Ascending aorta (tissue), 2 donors: ENCODE data around the gene IQGAP2. TPM values are rescaled to one million over a fixed set of nuclear protein-coding genes. Genes with fewer than 3 reads are reported as not detected.

Experiments used
- DNase-seq, 2 donors: peaks; one replicate each; pipeline ENCODE4 v3.0.0-alpha.2; 2019; ENCODE audit warnings: low spot score in 2 of 2
- H3K27ac ChIP-seq, 2 donors: fragments of 200-600 bp; sonication (generic); one replicate each; pipeline ENCODE4 v1.5.1; 2016 to 2017; ENCODE audit warnings: mild to moderate bottlenecking in 1 of 2
- H3K27me3 ChIP-seq: fragments of 200-600 bp; sonication (generic); one replicate; pipeline ENCODE4 v1.5.1; 2017
- H3K36me3 ChIP-seq, 2 donors: fragments of 200-600 bp; sonication (generic); one replicate each; pipeline ENCODE4 v1.5.1; 2016
- H3K4me1 ChIP-seq, 2 donors: fragments of 200-600 bp; sonication (generic); one replicate each; pipeline ENCODE4 v1.5.1; 2016 to 2017; ENCODE audit warnings: mild to moderate bottlenecking in 1 of 2
- H3K4me3 ChIP-seq, 2 donors: fragments of 200-600 bp; sonication (generic); one replicate each; pipeline ENCODE4 v1.5.1; 2016 to 2017; ENCODE audit warnings: mild to moderate bottlenecking in 1 of 2
- H3K9me3 ChIP-seq, 2 donors: fragments of 200-600 bp; sonication (generic); one replicate each; pipeline ENCODE4 v1.5.1; 2016
- intact Hi-C: fragments of 100-400 bp; cut with DNase I; formaldehyde crosslinking; loops from one replicate; pipeline ENCODE4 v1.15.1; 2023
- total RNA-seq: library from RNA; depleted of rRNA; stranded (reverse); fragments of >200 nt; gene quantifications from one replicate; pipeline ENCODE4 v1.1.0, GENCODE V29; 2016
- TF ChIP-seq, protein P1 (sequence below), 3 experiments: fragments of 200-600 bp in 2 of 3; fragments of 450-650 bp in 1 of 3; sonication (generic) in 2 of 3; IDR thresholded peaks; one replicate each; pipeline ENCODE4 v1.5.1; 2016 to 2019; ENCODE audit warnings: antibody characterized with exemption in 3 of 3, mild to moderate bottlenecking in 1 of 3, moderate library complexity in 1 of 3

Gene IQGAP2
- total RNA-seq, 1 donor from 2014 or later, result 19.8 TPM

GRCh38 chr5:76669245-76669644 is 266.2 kb downstream of the IQGAP2 start:
- no peaks in the 10 kb centered on the region for H3K9me3 ChIP-seq
- TF ChIP-seq, protein P1, sequence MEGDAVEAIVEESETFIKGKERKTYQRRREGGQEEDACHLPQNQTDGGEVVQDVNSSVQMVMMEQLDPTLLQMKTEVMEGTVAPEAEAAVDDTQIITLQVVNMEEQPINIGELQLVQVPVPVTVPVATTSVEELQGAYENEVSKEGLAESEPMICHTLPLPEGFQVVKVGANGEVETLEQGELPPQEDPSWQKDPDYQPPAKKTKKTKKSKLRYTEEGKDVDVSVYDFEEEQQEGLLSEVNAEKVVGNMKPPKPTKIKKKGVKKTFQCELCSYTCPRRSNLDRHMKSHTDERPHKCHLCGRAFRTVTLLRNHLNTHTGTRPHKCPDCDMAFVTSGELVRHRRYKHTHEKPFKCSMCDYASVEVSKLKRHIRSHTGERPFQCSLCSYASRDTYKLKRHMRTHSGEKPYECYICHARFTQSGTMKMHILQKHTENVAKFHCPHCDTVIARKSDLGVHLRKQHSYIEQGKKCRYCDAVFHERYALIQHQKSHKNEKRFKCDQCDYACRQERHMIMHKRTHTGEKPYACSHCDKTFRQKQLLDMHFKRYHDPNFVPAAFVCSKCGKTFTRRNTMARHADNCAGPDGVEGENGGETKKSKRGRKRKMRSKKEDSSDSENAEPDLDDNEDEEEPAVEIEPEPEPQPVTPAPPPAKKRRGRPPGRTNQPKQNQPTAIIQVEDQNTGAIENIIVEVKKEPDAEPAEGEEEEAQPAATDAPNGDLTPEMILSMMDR (IDR thresholded peaks at IDR 0.05), result no peak
- DNase-seq, result no peak
- H3K27me3 ChIP-seq, result no peaks in the 10 kb centered on the region
- H3K36me3 ChIP-seq, result no peaks in the 10 kb centered on the region
- no peak overlapping the region for H3K4me3 ChIP-seq
- intact Hi-C loops, result no loop called here
- H3K4me1 ChIP-seq, result no peaks in the 10 kb centered on the region
- no peak overlapping the region for H3K27ac ChIP-seq

DNA sequence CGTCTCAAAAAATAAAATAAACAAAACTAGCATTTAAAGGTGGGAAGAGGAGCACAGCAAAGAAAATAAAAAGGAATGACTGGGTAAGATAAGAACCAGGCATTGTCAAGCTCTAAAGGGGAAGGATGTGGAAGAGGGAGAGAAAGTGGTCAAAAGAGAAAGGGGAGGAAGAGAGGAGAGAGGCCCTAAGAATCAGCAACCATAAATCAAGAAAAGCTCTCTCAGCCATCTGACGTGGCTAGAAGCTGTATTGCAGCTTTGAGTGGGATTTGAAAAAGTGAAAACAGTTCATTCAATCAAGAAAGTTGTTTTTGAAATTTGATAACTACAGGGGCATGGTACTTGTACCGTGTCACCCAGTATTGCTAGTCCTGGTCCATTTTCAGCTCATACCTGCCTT is 267.4 kb downstream of the IQGAP2 start:
- H3K36me3 ChIP-seq, result no peaks in the 10 kb centered on the region
- no peaks in the 10 kb centered on the region for H3K4me1 ChIP-seq
- H3K27ac ChIP-seq, result no peak overlapping the region
- DNase-seq, result no peak
- TF ChIP-seq, protein P1 (IDR thresholded peaks at IDR 0.05), result no peak
- H3K9me3 ChIP-seq, result no peaks in the 10 kb centered on the region
- intact Hi-C loops, result no loop called here
- no peaks in the 10 kb centered on the region for H3K27me3 ChIP-seq
- no peak overlapping the region for H3K4me3 ChIP-seq

GRCh38 chr5:76672242-76672641 is 269.2 kb downstream of the IQGAP2 start:
- no peak for DNase-seq
- intact Hi-C loops, result no loop called here
- Histone ChIP-seq H3K4me1 (no peaks in the 10 kb centered on the region), H3K9me3 (no peaks in the 10 kb centered on the region), H3K4me3 (no peak overlapping the region), H3K27ac (no peak overlapping the region), H3K36me3 (no peaks in the 10 kb centered on the region), H3K27me3 (no peaks in the 10 kb centered on the region)
- TF ChIP-seq, protein P1 (IDR thresholded peaks at IDR 0.05), result no peak

DNA sequence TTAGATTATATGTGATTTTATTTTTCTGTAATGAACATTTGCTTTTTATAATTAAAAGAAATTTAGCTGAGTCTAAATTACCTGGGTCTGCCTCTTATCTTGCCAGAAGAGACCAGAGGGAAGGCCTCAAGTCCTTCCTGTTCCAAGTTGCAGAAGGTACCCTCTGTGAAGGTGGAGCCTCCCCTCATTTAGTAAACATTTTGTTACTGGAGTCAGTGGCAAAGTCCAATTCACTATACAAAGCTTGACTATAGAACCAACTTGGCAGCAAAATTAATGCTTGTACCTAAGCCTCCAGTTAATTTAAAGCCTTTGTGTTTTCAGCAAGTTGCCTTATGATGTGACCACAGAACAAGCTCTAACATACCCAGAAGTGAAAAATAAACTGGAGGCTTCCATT is 270.0 kb downstream of the IQGAP2 start:
- Histone ChIP-seq H3K4me1 (no peaks in the 10 kb centered on the region), H3K4me3 (no peak overlapping the region), H3K9me3 (no peaks in the 10 kb centered on the region), H3K27ac (no peak overlapping the region), H3K27me3 (no peaks in the 10 kb centered on the region), H3K36me3 (no peaks in the 10 kb centered on the region)
- TF ChIP-seq, protein P1 (IDR thresholded peaks at IDR 0.05), result no peak
- intact Hi-C loops, result no loop called here
- DNase-seq, result no peak

- H3K9me3 ChIP-seq, result no peaks in the 10 kb centered on the region
- no peak for DNase-seq
- H3K4me3 ChIP-seq, result no peak overlapping the region
- TF ChIP-seq, protein P1 (IDR thresholded peaks at IDR 0.05), result no peak
- H3K4me1 ChIP-seq, result no peaks in the 10 kb centered on the region
- no peak overlapping the region for H3K27ac ChIP-seq
- H3K36me3 ChIP-seq, result no peaks in the 10 kb centered on the region
- H3K27me3 ChIP-seq, result no peaks in the 10 kb centered on the region
- intact Hi-C loops, result no loop called here
Measured at GRCh38 chr5:76674330-76675066, 271.4 kb downstream of the IQGAP2 start.
